NAMALWA (cell line): ENCODE data around the gene GTF2H2C.
"Not testable (repeated sequence)": the region's sequence is repeated elsewhere in the genome, so short reads cannot be mapped to it uniquely, and the experiment has no call there.

Experiments used
- DNase-seq: peaks from one replicate; pipeline ENCODE4 v3.0.0-alpha.2; 2015; ENCODE audit warnings: low spot score

Gene GTF2H2C

DNA sequence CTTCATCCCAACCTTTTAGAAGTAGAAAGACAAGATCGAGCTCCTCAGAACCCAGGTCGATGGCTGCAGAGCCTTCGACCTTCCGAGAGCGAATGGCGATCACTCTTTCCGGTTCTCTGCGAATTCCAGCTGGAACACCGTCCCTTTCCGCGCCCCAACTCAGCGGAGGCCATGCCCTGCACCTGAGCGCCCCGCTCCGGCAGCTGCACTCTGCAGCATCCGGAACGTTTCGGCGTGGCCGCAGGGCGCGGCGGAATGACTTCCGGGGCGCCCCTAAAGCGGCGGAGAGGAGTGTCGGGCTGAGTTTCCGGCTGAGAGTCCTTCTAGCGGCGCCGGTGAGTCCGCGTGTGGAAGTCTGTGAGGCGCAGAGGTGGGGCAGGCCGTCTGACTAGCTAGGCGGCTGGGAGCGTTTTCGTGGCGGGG lies at the start of gene GTF2H2C:
Gene GTF2H2C, plus strand, starts transcription at position 284 of the 423 bp plus-strand sequence. CDS start 4,942 bp downstream, outside the sequence.
- peak; percentile 78 for DNase-seq

DNA sequence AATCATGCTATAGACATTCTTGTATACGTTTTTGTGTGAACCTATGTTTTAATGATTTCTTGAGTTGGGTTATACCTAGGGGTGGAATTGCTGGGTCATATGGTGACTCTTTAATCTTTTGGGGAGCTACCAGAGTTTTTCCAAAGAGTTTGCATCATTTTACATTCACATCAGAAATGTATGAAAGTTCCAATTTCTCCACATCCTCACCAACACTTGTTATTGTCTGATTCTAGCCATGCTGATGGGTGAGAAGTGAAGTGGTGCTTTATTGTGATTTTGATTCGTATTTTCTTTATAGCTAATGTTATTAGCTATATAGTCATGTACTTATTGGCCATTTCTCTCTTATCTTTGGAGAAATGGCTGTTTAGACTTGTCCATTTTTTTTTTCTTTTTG lies 49.3 kb upstream of the GTF2H2C start:
- DNase-seq: no peak

DNA sequence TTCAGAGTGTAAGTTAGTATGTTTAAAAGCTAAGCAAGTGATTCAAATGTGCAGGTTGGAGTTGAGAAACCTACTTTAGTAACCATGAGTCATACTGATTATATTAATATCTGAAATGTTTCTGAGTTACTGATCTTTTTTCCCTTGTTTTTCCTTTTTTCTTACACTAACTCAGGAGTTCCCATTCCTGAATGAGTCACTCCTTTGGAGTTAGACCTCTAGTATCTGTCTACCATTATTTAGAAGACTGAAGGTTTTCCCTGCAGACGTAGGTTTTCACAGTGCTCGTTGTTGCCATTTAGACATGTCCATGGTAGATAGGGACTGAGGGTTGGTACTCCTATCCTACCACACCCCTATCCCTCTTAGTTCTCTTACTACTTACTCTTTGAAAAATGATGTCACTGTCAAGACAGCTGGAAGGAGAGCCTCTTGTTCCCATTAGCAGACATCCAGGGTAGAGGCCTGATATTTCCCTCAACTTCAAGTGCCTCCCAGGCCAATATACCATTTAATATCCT lies 47.2 kb upstream of the GTF2H2C start:
- no peak for DNase-seq

DNA sequence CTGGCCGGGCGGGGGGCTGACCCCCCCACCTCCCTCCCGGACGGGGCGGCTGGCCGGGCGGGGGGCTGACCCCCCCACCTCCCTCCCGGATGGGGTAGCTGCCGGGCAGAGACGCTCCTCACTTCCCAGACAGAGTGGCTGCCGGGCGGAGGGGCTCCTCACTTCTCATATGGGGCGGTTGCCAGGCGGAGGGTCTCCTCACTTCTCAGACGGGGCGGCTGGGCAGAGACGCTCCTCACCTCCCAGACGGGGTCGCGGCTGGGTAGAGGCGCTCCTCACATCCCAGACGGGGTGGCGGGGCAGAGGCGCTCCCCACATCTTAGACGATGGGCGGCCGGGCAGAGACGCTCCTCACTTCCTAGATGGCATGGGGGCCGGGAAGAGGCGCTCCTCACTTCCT lies 44.4 kb upstream of the GTF2H2C start:
- DNase-seq: not testable (repeated sequence)

DNA sequence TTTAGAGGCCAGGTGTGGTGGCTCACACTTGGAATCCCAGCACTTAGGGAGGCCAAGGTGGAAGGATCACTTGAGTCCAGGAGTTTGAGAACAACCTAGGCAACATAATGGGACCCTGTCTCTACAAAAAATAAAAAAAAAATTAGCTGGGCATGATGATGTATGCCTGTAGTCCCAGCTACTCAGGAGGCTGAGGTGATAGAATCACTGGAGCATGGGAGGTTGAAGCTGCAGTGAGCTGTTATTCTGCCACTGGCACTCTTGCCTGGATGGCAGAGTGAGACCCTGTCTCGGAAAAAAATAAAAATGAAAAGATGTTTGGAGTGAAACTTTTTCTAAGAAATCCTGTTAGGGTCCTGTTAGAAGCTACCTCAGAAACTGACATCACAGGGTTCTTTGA lies 43.2 kb upstream of the GTF2H2C start:
- no peak for DNase-seq

DNA sequence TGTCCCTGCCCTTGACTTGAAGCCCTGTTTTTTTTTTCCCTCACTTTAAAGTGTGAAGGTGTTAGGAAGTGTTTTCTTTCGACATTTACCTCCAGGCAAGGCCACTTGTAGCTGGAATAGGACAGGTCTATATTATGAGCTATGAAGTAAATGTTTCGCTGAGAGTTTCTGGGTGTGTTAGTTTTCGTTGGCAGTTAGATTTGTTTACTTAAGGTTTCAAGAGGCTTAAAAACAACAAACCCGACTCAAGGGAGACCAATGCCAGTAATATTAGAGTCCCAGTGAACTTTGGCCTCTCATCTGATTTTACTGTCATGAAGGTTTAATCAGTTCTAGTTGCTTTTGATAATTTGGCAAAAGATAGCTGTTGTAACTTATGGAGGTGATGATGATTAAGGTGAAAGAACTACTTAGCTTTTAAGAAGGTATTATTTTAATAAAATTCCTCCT lies 42.2 kb upstream of the GTF2H2C start:
- DNase-seq: no peak

DNA sequence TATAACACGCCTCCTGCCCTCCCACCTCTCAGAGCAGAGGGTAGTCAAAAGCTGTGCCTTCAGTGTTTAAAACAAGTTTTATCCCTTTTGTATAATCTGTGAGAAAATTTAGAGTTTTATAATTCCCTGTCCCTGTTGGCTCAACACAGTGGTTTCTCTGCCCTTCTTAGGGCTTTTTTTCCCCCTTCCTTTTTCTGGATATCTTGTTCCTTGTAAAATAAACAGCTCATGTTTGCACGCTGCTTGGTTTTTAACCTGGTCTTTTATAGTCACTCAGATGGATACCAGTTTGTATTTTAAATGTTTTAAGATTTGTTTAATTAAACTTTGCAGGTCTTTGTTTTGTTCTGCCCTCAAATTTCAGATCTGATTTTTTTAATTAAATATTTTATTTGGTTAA lies 40.7 kb upstream of the GTF2H2C start:
- no peak for DNase-seq

DNA sequence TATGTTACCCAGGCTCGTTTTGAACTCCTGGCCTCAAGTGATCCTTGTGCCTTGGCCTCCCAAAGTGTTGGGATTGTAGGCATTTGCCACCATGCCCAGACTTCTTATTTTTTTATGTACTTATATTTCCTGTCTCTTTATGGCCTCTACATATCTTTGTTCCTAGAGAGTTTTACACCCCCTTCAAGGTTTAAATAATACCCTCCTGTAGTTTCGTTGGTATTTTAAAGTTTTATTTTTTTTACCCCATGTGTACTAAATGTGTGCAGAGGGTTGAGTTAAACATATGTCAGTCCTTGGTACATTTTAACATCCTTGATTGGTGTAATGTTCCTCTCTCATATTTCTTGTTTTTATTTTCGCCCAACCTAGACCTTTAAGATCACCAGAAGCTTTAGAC lies 38.0 kb upstream of the GTF2H2C start:
- DNase-seq: no peak

DNA sequence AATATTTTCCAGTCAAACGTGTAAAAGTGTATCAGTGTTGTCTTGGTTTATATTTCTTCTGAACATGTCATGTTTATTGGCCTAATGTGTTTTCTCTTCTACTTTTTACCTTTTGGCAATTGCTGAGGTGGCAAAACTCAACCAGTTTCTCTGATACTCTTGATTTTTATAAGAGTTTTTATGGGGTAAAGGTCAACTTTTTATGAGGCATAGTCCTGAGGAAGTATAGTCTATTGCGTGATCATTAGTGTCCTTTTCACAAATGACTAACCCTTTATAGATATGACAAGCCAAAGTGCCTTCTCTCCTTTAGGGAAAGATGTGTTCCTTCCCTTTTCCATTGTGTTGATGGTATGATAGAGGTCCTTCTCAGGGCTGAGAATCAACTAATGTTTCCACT lies 34.5 kb upstream of the GTF2H2C start:
- DNase-seq: no peak

DNA sequence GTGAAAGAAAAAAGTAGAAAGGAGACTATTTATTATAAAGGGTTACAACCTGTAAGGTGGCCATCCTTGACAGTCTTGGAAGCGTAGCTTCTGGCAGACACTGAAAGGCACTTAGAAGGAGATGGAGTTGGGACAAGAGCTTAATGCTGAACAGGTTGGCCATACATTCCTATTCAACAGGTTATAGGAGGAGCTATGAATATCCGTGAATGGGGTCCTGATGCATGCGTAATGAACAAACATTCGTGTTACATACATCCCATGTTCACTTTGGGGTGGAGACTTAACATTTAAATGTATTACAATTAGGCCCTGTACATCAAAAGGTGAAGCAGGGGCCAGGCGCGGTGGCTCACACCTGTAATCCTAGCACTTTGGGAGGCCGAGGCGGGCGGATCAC lies 33.3 kb upstream of the GTF2H2C start:
- DNase-seq: no peak

DNA sequence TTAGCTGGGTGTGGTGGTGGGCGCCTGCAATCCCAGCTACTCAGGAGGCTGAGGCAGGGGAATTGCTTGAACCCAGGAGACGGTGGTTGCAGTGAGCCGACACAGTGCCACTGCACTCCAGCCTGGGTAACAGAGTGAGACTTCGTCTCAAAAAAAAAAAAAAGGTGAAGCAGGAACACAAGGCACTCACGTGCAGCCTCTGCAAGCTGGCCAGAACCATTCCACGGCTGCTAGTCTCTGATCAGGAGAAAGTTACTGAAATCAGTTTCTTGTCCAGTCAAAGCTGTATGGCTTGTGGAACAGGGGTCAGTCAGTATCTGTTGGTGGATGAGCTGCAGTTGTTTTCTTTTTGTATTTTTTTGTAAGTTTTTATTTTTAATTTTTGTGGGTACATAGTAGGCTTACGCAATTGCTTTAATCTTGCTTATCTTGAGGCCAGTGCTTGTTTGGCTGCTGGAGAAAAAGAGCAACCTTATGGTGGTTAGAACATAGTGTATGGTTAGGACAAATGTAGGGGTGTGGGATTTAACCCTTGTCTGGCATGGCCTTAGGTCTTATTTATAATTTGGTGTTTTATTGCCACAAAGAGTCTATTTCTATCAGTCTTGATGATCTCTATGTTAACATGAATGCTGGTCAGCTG lies 32.7 kb upstream of the GTF2H2C start:
- DNase-seq: no peak

DNA sequence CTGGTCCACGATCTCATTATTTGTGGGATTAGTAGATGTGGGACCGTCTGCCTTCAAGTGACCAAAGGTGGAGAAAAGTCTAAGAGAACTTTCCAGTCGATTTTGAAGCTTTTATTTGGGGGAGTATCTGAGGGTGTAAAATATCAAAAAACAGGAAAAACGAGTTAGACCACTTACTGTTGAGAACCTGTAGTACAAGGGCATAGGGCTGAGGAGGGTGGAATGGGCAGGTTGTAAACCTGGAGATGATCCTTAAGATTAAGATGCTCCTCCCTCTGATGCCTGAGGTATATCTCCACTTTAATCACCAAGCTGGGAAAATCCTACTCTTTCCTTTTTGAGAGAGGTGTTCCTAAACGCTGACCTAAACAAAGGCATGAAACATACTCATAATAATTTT lies 32.0 kb upstream of the GTF2H2C start:
- no peak for DNase-seq

DNA sequence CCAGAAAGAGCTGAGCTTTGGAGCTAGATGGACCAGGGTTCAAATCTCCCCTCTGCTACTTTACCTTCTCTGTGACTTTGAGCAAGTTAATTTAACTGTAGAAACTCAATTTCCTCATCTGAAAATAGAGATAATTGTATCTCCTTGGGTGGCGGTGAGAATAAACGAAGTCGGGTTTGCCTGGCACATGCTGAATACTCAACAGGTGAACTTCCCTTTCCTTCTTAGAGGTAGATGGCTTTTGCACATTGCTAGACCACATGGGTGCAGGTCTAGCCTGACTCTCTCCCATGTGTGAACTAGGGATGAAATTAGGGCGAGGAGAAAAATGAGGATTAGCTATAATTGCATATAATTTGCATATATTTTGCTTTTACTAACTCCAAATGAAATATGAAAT lies 31.4 kb upstream of the GTF2H2C start:
- DNase-seq: no peak

DNA sequence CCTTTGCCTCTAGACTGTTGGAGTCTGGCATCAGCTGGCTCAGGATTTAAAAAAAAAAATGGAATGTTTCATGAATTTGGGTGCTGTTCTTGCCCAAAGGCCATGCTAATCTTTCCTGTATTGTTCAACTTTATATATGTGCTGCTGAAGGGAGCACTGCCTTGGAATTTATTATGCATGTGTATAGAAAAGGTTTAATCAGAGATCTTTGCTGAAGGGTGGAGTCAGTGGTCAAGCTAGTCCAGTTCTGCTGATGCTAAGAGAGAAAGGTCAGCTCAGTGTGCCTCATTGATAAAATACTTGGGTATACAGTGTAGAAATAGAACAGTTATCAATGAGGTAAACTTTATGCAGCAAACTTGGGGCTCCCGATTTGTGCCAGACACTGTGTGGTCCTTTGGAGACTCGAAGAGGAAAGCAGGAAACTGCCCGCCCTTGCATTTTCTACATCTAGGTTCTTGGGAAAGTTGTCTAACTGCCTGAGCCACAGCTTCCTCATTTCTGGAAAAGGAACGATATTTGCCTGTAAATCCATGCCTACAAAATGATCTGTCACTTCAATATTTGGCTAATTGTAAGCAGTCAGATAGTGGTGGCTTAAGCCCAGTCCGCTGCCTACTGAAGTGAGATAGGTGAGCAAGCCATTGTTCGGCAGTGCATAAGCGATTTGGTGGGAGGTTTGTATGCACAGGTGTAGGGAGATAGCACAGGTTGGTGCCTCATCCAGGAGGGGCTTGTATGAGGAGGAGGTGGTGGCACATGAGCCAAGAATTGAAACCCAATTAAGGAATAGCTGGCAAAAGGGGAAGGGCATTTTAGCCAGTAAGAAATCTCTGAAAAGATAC lies 29.2 kb upstream of the GTF2H2C start:
- no peak for DNase-seq

DNA sequence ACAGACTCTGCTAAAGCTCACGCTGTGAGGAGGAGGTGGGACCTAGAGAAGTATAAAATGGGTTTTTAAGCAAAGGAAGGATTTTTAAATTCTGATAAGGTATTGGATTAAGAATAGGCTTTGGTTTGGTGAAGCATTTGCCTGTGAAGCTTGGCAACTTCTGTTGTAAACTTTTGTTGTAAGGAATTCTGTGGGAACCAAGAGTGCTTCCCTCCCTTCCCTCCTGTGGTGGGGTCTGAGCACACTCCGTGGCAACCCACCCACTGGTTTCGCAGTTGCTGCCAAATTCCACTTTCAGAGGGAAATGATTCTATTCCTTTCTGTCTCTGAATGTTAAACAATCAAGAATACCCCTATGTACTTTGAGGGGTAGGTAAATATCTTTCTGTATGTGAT lies 28.6 kb upstream of the GTF2H2C start:
- no peak for DNase-seq

DNA sequence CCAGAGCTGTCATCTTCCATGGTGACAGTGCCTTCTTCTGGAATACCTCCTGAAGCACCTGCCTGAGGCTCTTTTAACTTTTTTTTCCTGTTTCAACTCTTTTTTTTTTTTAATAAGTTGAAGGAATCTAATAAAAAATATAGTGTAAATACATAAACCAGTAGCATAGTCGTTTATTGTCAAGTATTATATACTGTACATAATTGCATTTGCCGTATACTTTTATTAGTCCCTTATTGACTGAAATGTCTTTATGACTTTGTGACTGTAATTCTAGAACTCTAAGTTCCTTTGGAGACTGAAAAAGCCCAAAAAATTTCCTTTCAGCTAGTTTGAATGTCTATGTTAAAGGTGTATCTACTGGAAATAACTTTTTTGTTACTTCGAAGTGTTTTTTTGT lies 22.1 kb upstream of the GTF2H2C start:
- DNase-seq: not testable (repeated sequence)

DNA sequence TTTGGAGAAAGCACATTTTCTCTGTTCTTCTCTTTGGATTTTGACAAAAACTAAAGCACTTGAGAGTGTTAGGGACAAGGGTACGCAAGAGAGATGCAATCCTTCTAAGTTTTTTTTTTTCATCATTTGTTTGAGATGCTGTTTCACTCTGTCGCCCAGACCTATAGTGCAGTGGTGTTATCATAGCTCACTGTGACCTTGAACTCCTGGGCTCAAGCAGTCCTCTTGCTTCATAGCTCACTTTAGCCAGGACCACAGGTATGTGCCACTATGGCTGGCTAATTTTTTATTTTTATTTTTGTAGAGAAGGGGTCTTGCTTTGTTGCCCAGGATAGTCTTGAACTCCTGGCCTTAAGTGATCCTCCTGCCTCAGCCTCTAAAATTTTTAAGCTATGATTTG lies 21.3 kb upstream of the GTF2H2C start:
- DNase-seq: not testable (repeated sequence)

DNA sequence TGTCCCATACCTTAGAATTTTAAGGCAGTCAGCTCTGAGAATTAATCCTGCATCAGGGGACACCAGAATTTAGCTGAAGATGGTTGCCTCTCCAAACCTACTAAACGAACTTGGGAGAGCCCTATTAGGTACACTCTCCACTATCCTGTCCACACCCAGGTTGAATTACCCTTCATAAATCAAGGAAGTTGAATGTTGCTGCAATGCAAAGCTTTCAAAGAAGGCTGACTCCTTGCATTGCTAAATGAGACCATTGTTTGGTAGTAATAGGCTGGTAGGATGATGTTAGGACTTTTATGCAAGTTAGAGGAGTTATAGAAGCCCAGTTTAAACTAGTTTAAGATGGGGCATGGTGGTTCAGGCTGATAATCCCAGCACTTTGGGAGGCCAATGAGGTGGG lies 18.6 kb upstream of the GTF2H2C start:
- DNase-seq: not testable (repeated sequence)

DNA sequence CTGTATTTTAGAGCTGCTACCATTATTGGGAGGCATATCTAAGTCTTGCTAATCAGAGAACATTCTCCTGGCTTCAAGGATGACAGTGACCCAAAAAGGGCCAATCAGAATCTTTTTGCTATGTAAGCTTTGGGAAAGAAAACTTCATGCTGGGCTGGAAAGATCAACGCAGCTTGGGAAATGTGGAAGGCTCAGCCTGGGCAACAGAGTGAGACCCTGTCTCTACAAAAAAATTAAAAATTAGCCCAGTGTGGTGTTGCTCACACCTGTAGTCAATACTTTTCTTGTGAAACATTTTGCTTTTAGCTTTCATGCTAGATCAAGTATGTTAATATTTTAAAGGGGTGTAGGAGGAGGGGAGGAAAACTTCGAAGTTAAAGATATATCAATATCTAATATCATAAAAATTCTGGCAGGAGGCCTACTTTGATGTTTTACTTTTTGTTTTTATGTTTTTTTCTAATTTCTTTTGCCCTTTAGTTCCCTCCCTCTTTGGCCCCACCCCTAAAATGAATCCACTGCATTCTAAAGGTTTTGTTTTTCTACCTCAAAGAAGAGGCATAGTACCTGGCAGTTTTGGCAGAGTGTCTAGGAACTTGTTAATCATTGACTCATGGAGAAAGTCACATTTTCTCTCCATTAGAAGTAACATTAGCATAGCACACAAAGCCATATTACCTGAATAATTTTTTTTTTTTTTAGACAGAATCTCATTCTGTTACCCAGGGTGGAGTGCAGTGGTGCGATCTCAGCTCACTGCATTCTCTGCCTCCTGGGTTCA lies 17.0 kb upstream of the GTF2H2C start:
- not testable (repeated sequence) for DNase-seq

DNA sequence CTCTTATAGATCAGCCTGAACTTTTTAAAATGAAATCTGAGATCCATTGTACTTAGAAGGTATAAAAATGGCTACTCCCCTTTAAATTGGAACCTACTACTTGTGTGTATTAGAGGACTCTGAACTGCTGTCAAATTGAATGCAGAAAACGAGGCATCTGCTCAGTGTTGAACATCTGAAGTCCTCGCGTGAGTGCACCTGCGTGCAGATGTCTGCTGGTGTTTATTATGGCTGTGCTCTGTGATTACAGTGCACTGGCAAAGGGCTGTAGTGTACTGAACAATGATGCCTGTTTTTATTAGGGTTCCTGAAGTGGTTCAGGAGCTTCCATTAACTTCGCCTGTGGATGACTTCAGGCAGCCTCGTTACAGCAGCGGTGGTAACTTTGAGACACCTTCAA lies 15.4 kb upstream of the GTF2H2C start:
- not testable (repeated sequence) for DNase-seq

DNA sequence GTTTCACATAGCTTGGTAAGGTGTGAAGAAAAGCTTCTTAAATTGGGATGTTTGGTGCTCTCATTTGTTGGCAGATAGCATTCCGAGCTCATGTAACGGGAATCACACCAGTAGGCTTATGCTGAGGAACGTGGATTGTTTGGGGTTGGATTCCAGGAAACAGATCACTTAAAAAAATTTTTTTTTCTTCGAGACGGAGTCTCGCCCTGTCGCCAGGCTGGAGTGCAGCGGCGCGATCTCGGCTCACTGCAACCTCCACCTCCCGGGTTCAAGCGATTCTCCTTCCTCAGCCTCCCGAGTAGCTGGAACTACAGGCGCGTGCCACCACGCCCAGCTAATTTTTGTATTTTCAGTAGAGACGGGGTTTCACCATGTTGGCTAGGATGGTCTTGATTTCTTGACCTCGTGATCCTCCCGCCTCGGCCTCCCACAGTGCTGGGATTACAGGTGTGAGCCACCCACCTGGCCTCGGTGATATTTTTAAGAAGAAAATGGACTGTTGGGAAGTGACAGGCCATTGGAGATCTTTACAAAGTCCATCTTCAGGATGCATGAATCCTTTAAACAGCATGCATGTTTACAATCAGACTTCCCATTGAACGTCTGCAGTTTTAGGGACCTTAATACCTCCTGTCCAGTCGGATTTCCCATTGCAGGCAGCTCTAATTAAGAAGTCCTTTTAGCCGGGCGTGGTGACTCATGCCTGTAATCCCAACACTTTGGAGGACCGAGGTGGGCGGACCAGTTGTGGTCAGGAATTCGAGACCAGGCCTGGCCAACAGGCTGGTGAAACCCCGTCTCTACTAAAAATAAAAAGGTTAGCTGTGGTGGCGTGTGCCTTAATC lies 818 bp downstream of the GTF2H2C start:
- DNase-seq: peak; percentile 1
